Endothelial cell (in vitro differentiated cells): ENCODE data around the gene RASA3. TPM values are rescaled to one million over a fixed set of nuclear protein-coding genes. Genes with fewer than 3 reads are reported as not detected.

Experiments
- DNase-seq: peaks from one replicate; pipeline ENCODE4 v3.0.0; 2021; ENCODE audit warnings: low spot score
- H3K27ac Mint-ChIP-seq: one replicate; pipeline ENCODE4 v1.8.0; 2021; ENCODE audit warnings: mixed read lengths, inconsistent platforms; ENCODE audit not compliant: unreplicated experiment
- H3K27me3 Mint-ChIP-seq: one replicate; pipeline ENCODE4 v1.8.0; 2021; ENCODE audit warnings: mild to moderate bottlenecking, moderate library complexity, mixed read lengths, inconsistent platforms; ENCODE audit not compliant: unreplicated experiment
- H3K36me3 Mint-ChIP-seq: one replicate; pipeline ENCODE4 v1.8.0; 2021; ENCODE audit warnings: mild to moderate bottlenecking, low read depth, mixed read lengths, inconsistent platforms; ENCODE audit not compliant: unreplicated experiment
- H3K4me1 Mint-ChIP-seq: one replicate; pipeline ENCODE4 v1.8.0; 2021; ENCODE audit warnings: mild to moderate bottlenecking, mixed read lengths, inconsistent platforms; ENCODE audit not compliant: unreplicated experiment
- H3K4me3 Mint-ChIP-seq: one replicate; pipeline ENCODE4 v1.8.0; 2021; ENCODE audit warnings: mild to moderate bottlenecking, mixed read lengths, inconsistent platforms; ENCODE audit not compliant: unreplicated experiment
- H3K9me3 Mint-ChIP-seq: one replicate; pipeline ENCODE4 v1.8.0; 2021; ENCODE audit warnings: mixed read lengths, inconsistent platforms; ENCODE audit not compliant: unreplicated experiment
- total RNA-seq: library from RNA; stranded (reverse); fragmentation: NEBNext Ultra II Directional; extraction: Animal tissue kit (Norgen Biotek cat#: 25700); gene quantifications from one replicate; pipeline ENCODE4 v1.2.1, GENCODE V29; 2021; ENCODE audit not compliant: unreplicated experiment
- TF ChIP-seq, protein P1 (sequence below): fragments of 200-600 bp; sonication (generic); IDR thresholded peaks from one replicate; pipeline ENCODE4 v1.5.0; 2021; ENCODE audit warnings: antibody characterized with exemption; ENCODE audit not compliant: unreplicated experiment

RASA3 gene
- total RNA-seq, 1 donor from 2014 or later = 34.0 TPM

GRCh38 chr13:114121496-114122126 lies 10.8 kb downstream of the RASA3 start:
- H3K4me3 Mint-ChIP-seq = no peak overlapping the region
- TF ChIP-seq, protein P1, sequence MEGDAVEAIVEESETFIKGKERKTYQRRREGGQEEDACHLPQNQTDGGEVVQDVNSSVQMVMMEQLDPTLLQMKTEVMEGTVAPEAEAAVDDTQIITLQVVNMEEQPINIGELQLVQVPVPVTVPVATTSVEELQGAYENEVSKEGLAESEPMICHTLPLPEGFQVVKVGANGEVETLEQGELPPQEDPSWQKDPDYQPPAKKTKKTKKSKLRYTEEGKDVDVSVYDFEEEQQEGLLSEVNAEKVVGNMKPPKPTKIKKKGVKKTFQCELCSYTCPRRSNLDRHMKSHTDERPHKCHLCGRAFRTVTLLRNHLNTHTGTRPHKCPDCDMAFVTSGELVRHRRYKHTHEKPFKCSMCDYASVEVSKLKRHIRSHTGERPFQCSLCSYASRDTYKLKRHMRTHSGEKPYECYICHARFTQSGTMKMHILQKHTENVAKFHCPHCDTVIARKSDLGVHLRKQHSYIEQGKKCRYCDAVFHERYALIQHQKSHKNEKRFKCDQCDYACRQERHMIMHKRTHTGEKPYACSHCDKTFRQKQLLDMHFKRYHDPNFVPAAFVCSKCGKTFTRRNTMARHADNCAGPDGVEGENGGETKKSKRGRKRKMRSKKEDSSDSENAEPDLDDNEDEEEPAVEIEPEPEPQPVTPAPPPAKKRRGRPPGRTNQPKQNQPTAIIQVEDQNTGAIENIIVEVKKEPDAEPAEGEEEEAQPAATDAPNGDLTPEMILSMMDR = no peak
- peaks cover 39% of the 10 kb centered on the region for H3K4me1 Mint-ChIP-seq
- H3K27me3 Mint-ChIP-seq = peaks cover 18% of the 10 kb centered on the region
- peaks cover 6% of the 10 kb centered on the region for H3K36me3 Mint-ChIP-seq
- no peak for DNase-seq
- no peaks in the 10 kb centered on the region for H3K9me3 Mint-ChIP-seq
- H3K27ac Mint-ChIP-seq = no peak overlapping the region

- Mint-ChIP-seq H3K4me1 (peaks cover 39% of the 10 kb centered on the region), H3K27me3 (peaks cover 13% of the 10 kb centered on the region), H3K9me3 (no peaks in the 10 kb centered on the region), H3K4me3 (no peak overlapping the region), H3K27ac (peak overlapping the region; percentile 97), H3K36me3 (peaks cover under 1% of the 10 kb centered on the region)
- DNase-seq = no peak
- TF ChIP-seq, protein P1 = no peak
Measured at GRCh38 chr13:114121031-114121430, 11.4 kb downstream of the RASA3 start.

GRCh38 chr13:114120591-114121011 lies 11.8 kb downstream of the RASA3 start:
- no peak for DNase-seq

GRCh38 chr13:114119196-114119595 lies 13.2 kb downstream of the RASA3 start:
- peaks cover 50% of the 10 kb centered on the region for H3K4me1 Mint-ChIP-seq
- H3K4me3 Mint-ChIP-seq = peak overlapping the region; percentile 81
- peak overlapping the region; percentile 97 for H3K27ac Mint-ChIP-seq
- no peaks in the 10 kb centered on the region for H3K9me3 Mint-ChIP-seq
- peaks cover 19% of the 10 kb centered on the region for H3K27me3 Mint-ChIP-seq
- DNase-seq = peak; percentile 81
- H3K36me3 Mint-ChIP-seq = peaks cover 13% of the 10 kb centered on the region
- TF ChIP-seq, protein P1 = no peak

More at GRCh38 chr13:114120591-114121011, 11.8 kb downstream of the RASA3 start:
- H3K4me3 Mint-ChIP-seq = no peak overlapping the region
- TF ChIP-seq, protein P1 = no peak
- H3K27me3 Mint-ChIP-seq = peaks cover 14% of the 10 kb centered on the region
- H3K4me1 Mint-ChIP-seq = peaks cover 44% of the 10 kb centered on the region
- H3K27ac Mint-ChIP-seq = peak overlapping the region; percentile 97
- H3K9me3 Mint-ChIP-seq = no peaks in the 10 kb centered on the region
- H3K36me3 Mint-ChIP-seq = peaks cover 3% of the 10 kb centered on the region

DNA sequence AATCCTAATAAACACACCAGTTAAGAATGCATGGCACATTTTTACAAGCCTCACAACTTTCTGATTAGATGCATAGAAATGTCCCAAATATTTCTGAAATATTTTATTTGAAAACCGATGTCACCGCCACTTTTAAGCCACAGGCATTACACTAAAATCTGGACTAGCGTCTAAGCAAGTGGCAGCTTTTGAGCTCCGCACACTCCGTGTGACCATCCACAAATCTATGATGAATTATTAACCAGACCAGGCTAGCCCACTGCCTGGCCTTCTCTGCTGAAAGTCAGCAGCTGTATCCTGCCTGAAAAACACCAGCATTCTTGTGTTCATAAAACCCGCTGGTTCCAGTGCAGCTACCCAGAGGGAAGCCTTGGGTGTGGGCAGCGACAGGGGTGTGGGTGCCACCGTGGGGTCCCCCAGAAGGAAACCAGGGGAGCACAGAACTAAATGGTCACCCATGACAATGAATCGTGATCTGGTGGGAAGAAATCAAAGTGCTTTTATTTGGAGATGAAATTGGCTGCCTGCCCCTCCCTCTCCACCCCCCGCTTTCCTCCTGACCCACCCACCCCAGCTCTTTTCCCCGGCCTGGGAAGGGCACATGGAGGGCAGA lies 13.8 kb downstream of the RASA3 start:
- Mint-ChIP-seq H3K27ac (peak overlapping the region; percentile 97), H3K4me3 (peak overlapping the region; percentile 81), H3K27me3 (peaks cover 21% of the 10 kb centered on the region), H3K36me3 (peaks cover 15% of the 10 kb centered on the region), H3K4me1 (peaks cover 53% of the 10 kb centered on the region), H3K9me3 (no peaks in the 10 kb centered on the region)
- no peak for DNase-seq
- TF ChIP-seq, protein P1 = no peak
